ENCODE data around the gene DGKI.
"Not testable (repeated sequence)": the region's sequence is repeated elsewhere in the genome, so short reads cannot be mapped to it uniquely, and the experiment has no call there.

The DGKI gene

GRCh38 chr7:137835486-137836112 is 11.2 kb downstream of the DGKI start:
- no peak for DNase-seq (ENCODE audit: low spot score)

- no peak for DNase-seq (ENCODE audit: low spot score)
Observed at GRCh38 chr7:137834552-137834951, 12.2 kb downstream of the DGKI start.

- DNase-seq (ENCODE audit: low spot score): not testable (repeated sequence)
Observed at GRCh38 chr7:137832990-137833389, 13.8 kb downstream of the DGKI start.

- DNase-seq (ENCODE audit: low spot score): no peak
Observed at GRCh38 chr7:137832382-137832781, 14.4 kb downstream of the DGKI start.

GRCh38 chr7:137831555-137831954 is 15.2 kb downstream of the DGKI start:
- not testable (repeated sequence) for DNase-seq (ENCODE audit: low spot score)

GRCh38 chr7:137829337-137829992 is 17.3 kb downstream of the DGKI start:
- DNase-seq (ENCODE audit: low spot score): no peak

- no peak for DNase-seq (ENCODE audit: low spot score)
Observed at GRCh38 chr7:137828456-137828855, 18.3 kb downstream of the DGKI start.

GRCh38 chr7:137825489-137825888 is 21.3 kb downstream of the DGKI start:
- no peak for DNase-seq (ENCODE audit: low spot score)

GRCh38 chr7:137820677-137821420 is 25.9 kb downstream of the DGKI start:
- DNase-seq (ENCODE audit: low spot score): peak; percentile 70

GRCh38 chr7:137820156-137820555 is 26.6 kb downstream of the DGKI start:
- DNase-seq (ENCODE audit: low spot score): no peak

- peak; percentile 33 for DNase-seq (ENCODE audit: low spot score)
Observed at GRCh38 chr7:137818036-137818435, 28.7 kb downstream of the DGKI start.

- DNase-seq (ENCODE audit: low spot score): peak; percentile 28
Observed at GRCh38 chr7:137816696-137817320, 30.0 kb downstream of the DGKI start.

- DNase-seq (ENCODE audit: low spot score): no peak
Observed at GRCh38 chr7:137813541-137813940, 33.2 kb downstream of the DGKI start.

- DNase-seq (ENCODE audit: low spot score): no peak
Observed at GRCh38 chr7:137810248-137810647, 36.5 kb downstream of the DGKI start.

- no peak for DNase-seq (ENCODE audit: low spot score)
Observed at GRCh38 chr7:137804836-137805235, 41.9 kb downstream of the DGKI start.

- DNase-seq (ENCODE audit: low spot score): no peak
Observed at GRCh38 chr7:137801491-137801890, 45.3 kb downstream of the DGKI start.

- peak; percentile 36 for DNase-seq (ENCODE audit: low spot score)
Observed at GRCh38 chr7:137801003-137801402, 45.8 kb downstream of the DGKI start.

- no peak for DNase-seq (ENCODE audit: low spot score)
Observed at GRCh38 chr7:137798073-137798763, 48.6 kb downstream of the DGKI start.

GRCh38 chr7:137795211-137795610 is 51.6 kb downstream of the DGKI start:
- DNase-seq (ENCODE audit: low spot score): no peak

- no peak for DNase-seq (ENCODE audit: low spot score)
Observed at GRCh38 chr7:137791930-137792329, 54.8 kb downstream of the DGKI start.

- no peak for DNase-seq (ENCODE audit: low spot score)
Observed at GRCh38 chr7:137790828-137791227, 55.9 kb downstream of the DGKI start.

- DNase-seq (ENCODE audit: low spot score): no peak
Observed at GRCh38 chr7:137789215-137789882, 57.4 kb downstream of the DGKI start.
